KBM-7 (cell line): ENCODE results near the gene EPS8L1.
A peak's percentile ranks its signal among the peaks of the same experiment; 100 is the strongest.

ENCODE experiments used
- DNase-seq: peaks from one replicate; pipeline ENCODE4 v3.0.0-alpha.2; 2015
- in situ Hi-C: fragments of 300-500 bp; cut with MboI; formaldehyde crosslinking; loops from 2 replicates; pipeline ENCODE4 v1.14.3; 2020; ENCODE audit warnings: low sequenced_read_pairs, low pct_unique_long_range_greater_than_20kb, mixed read lengths

Gene EPS8L1

DNA sequence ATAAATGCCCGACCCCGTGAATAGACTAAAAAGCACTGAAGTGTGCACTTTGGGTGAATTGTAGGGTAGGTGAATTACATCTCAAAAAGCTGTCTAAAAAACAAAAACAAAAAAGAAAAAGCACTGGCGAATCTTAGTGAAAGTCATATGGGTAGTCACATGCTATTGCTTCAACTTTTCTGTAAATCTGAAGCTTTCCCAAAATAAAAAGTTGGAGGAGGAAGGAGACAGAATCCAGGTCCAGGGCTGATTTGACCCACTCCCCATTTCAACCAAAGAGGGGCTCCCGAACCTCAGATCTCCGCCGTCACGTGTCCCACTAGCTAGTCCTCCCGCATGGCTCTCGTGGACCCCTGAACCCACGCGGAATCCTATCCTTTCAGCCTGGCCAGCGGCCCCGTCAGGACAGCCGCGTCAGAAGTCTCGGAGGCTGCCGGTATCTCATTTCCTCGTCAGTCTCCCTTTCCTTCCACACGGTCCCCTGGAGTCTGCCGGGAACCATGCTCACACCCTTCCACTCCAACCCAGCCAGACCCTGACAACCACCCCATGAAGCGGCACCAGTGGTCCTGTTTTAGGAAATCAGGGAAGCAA is 35.7 kb downstream of the EPS8L1 start:
- no peak for DNase-seq
- in situ Hi-C loops: no loop called here

- in situ Hi-C loops: no loop called here
- no peak for DNase-seq
These were observed 36.6 kb downstream of the EPS8L1 start for GRCh38 chr19:55112246-55112776.

DNA sequence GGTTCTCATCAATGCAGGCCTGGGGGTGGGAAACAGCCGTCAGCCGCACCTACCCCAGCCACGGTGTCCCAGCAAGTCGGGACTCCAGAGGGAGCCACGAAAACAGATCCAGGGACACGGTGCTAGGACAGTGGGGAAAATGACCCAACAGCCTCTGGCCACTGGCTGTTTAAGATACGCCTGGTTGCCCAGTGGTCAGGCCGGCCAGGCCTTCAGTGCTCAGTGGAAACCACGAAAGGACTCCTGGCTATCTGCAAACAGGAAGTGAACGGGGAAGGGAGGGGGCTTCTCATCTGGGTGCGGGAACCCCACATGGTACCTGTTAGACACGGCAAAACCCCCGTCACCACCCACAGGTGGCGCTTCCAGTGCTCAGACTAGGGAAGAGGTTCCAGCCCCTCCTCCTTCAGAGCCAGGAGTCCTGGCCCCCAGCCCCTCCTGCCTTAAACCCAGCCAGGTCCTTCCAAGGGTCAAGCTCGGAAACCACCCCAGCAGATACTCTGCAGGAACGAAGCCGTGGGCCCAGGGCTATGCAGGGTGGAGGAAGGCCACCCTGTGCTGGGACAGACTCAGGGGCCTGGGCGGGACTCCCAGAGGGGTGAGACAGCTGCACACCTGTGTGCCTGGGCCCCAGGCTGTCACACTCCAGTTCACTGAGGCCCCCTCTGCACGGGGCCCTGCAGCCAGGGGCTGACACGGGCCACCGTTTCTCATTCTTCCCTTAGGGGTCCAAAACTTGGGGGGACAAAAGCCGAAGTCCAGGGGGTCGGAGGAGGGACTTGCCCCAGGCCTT is 37.3 kb downstream of the EPS8L1 start:
- no peak for DNase-seq
- in situ Hi-C loops: no loop called here

DNA sequence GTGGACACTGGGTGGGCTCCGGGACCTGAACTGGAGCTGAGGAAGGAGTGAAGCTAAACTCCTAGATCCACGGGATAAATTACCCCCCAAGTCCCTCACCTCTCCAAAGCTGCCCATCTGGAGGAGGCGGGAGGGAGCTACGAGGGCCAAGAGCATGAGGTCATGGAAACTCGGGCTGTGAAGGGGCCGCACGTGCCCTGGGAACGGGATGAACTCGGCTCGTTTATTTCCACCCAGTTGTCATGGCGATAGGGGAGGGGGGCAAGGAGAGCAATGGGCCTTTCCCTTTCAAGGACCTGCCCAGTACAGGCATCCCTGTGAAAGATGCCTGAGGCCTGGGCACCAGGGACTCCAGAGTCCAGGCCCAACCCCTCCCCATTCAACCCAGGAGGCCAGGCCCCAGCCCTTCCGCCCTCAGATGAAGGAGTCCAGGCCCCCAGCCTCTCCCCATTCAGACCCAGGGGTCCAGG is 37.9 kb downstream of the EPS8L1 start:
- in situ Hi-C loops: no loop called here
- DNase-seq: no peak

DNA sequence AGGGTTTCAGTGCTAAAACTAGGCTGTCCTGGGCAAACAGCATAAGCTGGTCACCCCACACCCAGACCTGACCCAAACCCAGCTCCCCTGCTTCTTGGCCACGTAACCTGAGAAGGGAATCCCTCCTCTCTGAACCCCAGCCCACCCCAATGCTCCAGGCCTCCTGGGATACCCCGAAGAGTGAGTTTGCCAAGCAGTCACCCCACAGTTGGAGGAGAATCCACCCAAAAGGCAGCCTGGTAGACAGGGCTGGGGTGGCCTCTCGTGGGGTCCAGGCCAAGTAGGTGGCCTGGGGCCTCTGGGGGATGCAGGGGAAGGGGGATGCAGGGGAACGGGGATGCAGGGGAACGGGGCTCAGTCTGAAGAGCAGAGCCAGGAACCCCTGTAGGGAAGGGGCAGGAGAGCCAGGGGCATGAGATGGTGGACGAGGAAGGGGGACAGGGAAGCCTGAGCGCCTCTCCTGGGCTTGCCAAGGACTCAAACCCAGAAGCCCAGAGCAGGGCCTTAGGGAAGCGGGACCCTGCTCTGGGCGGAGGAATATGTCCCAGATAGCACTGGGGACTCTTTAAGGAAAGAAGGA is 39.0 kb downstream of the EPS8L1 start:
- no peak for DNase-seq

GRCh38 chr19:55115446-55116065 is 39.9 kb downstream of the EPS8L1 start:
- DNase-seq: no peak
- in situ Hi-C loops: no loop called here

More for the DNA sequence above, 39.0 kb downstream of the EPS8L1 start:
- in situ Hi-C loops: no loop called here

GRCh38 chr19:55116232-55116858 is 40.7 kb downstream of the EPS8L1 start:
- peak; percentile 73 for DNase-seq

DNA sequence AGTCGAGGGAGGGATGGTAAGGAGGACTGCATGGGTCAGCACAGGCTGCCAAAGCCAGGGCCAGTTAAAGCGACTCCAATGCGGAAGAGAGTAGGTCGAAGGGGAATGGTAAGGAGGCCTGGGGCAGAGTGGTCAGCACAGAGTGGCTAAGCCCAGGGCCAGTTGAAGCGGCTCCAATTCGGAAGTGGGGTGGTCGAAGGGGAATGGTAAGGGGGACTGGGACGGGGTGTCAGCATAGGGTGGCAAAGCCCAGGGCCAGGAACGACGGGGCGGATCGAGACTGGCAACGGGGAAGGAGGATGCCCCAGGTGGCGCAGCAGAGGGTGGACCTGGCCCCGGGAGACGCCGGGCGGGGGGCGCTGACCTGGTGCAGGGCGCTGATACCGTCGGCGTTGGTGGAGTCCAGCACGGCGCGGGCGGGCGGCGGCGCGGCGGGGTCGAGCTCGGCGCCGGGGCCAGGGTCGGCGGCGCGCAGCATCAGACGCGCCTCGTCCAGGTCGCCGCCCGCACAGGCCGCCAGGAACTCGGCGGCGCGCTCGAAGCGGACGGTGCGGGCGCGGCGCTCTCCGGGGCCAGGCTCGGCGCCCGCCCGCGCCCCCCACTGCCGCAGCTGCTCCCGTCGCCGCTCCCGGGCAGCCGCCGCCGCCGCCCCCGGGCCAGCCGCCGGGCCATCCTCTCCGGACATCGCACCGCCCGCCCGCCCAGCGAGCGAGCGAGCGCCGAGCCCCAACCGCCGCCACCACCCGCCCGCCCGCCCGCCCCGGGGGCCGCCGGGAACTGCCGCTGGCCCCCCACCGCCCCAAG is 41.4 kb downstream of the EPS8L1 start, which contains the start of gene PPP1R12C:
Gene PPP1R12C, minus strand, starts transcription at position 779 of the 804 bp plus-strand sequence. Its CDS starts 94 bp downstream, at position 685.
- in situ Hi-C loops: no loop called here
- DNase-seq: no peak

More at GRCh38 chr19:55116232-55116858, 40.7 kb downstream of the EPS8L1 start:
- in situ Hi-C loops: no loop called here

- peak; percentile 98 for DNase-seq
- in situ Hi-C loops: no loop called here
These were observed 42.2 kb downstream of the EPS8L1 start for GRCh38 chr19:55117663-55118391.

DNA sequence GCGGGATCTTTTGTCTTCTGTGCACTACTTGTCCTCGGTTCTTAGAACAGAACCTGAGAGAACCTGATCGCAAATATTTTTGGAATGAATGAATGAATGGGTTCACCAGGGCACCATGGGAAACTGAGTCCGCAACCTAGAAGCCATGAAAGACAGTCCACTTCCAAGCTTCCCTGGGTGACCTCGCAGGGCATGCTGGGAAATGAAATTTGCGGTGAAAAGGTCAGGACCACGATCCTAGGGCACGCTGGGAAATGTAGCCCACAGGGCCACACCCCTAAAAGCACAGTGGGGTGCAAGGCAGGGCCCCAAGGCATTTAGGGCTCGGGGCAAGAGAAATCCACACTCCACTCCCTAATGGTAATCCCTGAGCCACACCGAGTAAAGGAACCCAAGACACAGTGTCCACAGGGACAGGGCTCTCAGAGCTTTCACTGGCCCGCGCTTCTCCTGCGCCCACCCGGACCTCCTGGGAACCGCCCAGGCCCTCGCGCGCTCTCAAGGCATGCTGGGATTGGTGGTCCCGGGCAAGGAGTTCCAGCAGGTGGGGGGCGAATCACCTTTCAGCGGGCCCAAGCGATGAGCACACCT is 42.8 kb downstream of the EPS8L1 start:
- in situ Hi-C loops: no loop called here
- DNase-seq: no peak

- in situ Hi-C loops: no loop called here
- DNase-seq: no peak
These were observed 43.4 kb downstream of the EPS8L1 start for GRCh38 chr19:55119053-55119452.

DNA sequence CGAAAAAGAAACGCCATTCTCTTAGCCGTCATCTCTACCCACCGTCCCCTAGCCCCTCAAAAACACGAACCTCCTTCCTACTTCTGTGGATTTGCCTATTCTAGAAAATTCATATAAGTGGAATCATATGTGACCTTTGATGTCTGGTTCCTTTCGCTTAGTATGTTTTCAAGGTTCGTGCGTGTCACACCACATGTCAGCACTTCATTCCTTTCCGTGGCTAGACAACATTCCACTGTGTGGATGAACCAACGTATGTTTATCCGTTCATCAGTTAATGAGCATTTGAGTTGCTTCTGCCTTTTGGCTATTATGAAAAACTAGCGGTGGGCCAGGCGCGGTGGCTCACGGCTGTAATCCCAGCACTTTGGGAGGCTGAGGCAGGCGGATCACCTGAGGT is 55.8 kb downstream of the EPS8L1 start:
- in situ Hi-C loops: no loop called here

DNA sequence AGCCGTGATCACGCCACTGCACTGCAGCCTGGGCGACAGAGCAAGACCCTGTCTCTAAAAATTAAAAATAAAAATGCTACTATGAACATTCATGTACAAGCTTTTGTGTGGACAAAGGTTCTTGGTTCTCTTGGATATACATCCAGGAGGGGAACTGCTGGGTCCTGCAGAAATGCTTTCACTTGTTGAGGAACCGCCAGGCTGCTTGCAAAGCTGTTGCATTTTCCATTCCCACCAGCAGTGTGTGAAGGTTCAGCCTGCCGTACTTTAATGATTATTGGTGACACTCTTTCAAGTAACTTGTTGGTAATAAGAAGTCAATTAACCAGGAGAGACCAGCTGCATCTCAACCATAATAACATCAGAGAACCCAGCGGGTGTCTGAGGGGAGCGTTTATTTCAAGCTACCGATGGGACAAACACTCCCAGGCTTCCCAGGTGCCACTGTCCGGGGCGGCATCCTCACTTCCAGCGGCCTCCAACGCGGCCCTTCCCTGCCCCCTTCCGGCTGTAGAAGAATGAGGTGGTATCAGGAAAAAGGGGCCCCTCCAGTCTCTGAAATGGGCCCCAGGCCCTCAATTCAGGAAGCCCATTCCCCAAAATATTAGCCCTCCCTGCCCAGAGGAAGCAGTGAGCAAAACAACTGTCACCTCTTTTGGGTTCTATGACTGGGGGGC is 56.9 kb downstream of the EPS8L1 start:
- in situ Hi-C loops: no loop called here

More for the DNA sequence above, 55.8 kb downstream of the EPS8L1 start:
- DNase-seq: no peak

GRCh38 chr19:55133639-55134444 is 58.2 kb downstream of the EPS8L1 start:
- no peak for DNase-seq
- in situ Hi-C loops: no loop called here

More for the DNA sequence above, 56.9 kb downstream of the EPS8L1 start:
- no peak for DNase-seq

GRCh38 chr19:55134736-55135135 is 59.1 kb downstream of the EPS8L1 start:
- in situ Hi-C loops: no loop called here
- no peak for DNase-seq
